GM12878 (cell line): ENCODE data around the gene GAREM2. TPM values are rescaled to one million over a fixed set of nuclear protein-coding genes. Genes with fewer than 3 reads are reported as not detected.

Experiments used
- ATAC-seq: fragments of 200-7000 bp; cut with Tn5 transposase; 3 replicates; pipeline ENCODE4 v1.9.1; 2020; ENCODE audit warnings: mild to moderate bottlenecking, moderate library complexity
- BruUV-seq: library from RNA; stranded (reverse); fragments of 400-500 nt; replicated peaks from 2 replicates; lab custom pipeline; 2021; lab: Mats Ljungman, UMichigan
- CTCF ChIA-PET: fragments of 300-600 bp; sonication (Branson Sonifier 250); formaldehyde crosslinking; extraction: SDS; loops from one replicate; lab custom pipeline; 2021; ENCODE audit warnings: inconsistent platforms; lab: Yijun Ruan, JAX
- POLR2A ChIA-PET: fragments of 350-600 bp; formaldehyde crosslinking; extraction: SDS; loops from one replicate; lab custom pipeline; 2021; ENCODE audit warnings: inconsistent platforms; lab: Charles Lee
- RAD21 ChIA-PET: fragments of 300-600 bp; sonication (Branson Sonifier 250); formaldehyde crosslinking; loops from one replicate; lab custom pipeline; 2023; ENCODE audit warnings: antibody characterized with exemption; ENCODE audit not compliant: unreplicated experiment; lab: Charles Lee
- SMC1A ChIA-PET: fragments of 300-600 bp; sonication (Branson Sonifier 250); formaldehyde crosslinking; loops from one replicate; lab custom pipeline; 2023; ENCODE audit not compliant: unreplicated experiment, uncharacterized antibody; lab: Charles Lee
- DNase-seq: peaks from one replicate; pipeline ENCODE4 v3.0.0-alpha.2; 2011; ENCODE audit warnings: low read depth, low spot score
- FAIRE-seq: peaks from 3 replicates; lab custom pipeline; 2011; peaks lifted over from hg19 to GRCh38; lab: Jason Lieb, UNC
- H2AFZ ChIP-seq: 2 replicates; pipeline ENCODE4 v1.6.0; 2011; ENCODE audit warnings: low read depth, low read length, control low read depth; ENCODE audit not compliant: control insufficient read depth
- H3K27ac ChIP-seq: 2 replicates; pipeline ENCODE4 v1.5.1; 2011; ENCODE audit warnings: control low read depth; ENCODE audit not compliant: control insufficient read depth, insufficient read depth
- H3K27me3 ChIP-seq, 2 experiments: replicated peaks in 1 of 2; 2 replicates each; pipeline versions ENCODE4 v1.6.0 to v1.6.1; 2011; ENCODE audit warnings: low read length in 1 of 2; ENCODE audit not compliant: control insufficient read depth in 2 of 2, insufficient read depth in 2 of 2
- H3K36me3 ChIP-seq, 2 experiments: 2 replicates each; pipeline ENCODE4 v1.5.1; 2011; ENCODE audit warnings: low read length in 1 of 2; ENCODE audit not compliant: control insufficient read depth in 2 of 2, insufficient read depth in 2 of 2
- H3K4me1 ChIP-seq: 2 replicates; pipeline ENCODE4 v1.6.1; 2011; ENCODE audit warnings: mild to moderate bottlenecking, low read length, moderate library complexity, mixed read lengths; ENCODE audit not compliant: control insufficient read depth, insufficient read depth
- H3K4me2 ChIP-seq: 2 replicates; pipeline ENCODE4 v1.6.0; 2011; ENCODE audit warnings: control low read depth; ENCODE audit not compliant: control insufficient read depth, insufficient read depth
- H3K4me3 ChIP-seq: fragments of 200-600 bp; sonication (generic); 2 replicates; pipeline ENCODE4 v1.5.1; 2016
- H3K79me2 ChIP-seq: 2 replicates; pipeline ENCODE4 v1.6.0; 2011; ENCODE audit warnings: low read length; ENCODE audit not compliant: control insufficient read depth, insufficient read depth
- H3K9ac ChIP-seq: 2 replicates; pipeline ENCODE4 v1.8.0; 2011; ENCODE audit warnings: low read length, control low read depth, mixed read lengths; ENCODE audit not compliant: control insufficient read depth, insufficient read depth
- H3K9me3 ChIP-seq: replicated peaks from 3 replicates; pipeline ENCODE4 v1.5.1; 2011; ENCODE audit warnings: mild to moderate bottlenecking, low read length; ENCODE audit not compliant: control insufficient read depth, insufficient read depth
- H4K20me1 ChIP-seq: 2 replicates; pipeline ENCODE4 v1.6.0; 2011; ENCODE audit not compliant: control insufficient read depth, insufficient read depth
- BMI1 ChIP-seq: fragments of 450-650 bp; IDR thresholded peaks from 2 replicates; pipeline ENCODE4 v1.6.1; 2016; ENCODE audit warnings: mild to moderate bottlenecking, moderate library complexity, borderline replicate concordance
- CREM ChIP-seq: IDR thresholded peaks from 2 replicates; pipeline ENCODE4 v1.6.1; 2014; ENCODE audit warnings: antibody characterized with exemption, low read depth
- ETV6 ChIP-seq, 2 experiments: fragments of 450-650 bp in 1 of 2; IDR thresholded peaks in 1 of 2; conservative IDR thresholded peaks in 1 of 2; 2 replicates each; pipeline ENCODE4 v1.6.1; 2014; ENCODE audit warnings: antibody characterized with exemption in 1 of 2, borderline replicate concordance in 1 of 2, low read depth in 1 of 2, mild to moderate bottlenecking in 1 of 2, moderate library complexity in 1 of 2
- GABPA ChIP-seq: IDR thresholded peaks from 2 replicates; pipeline ENCODE4 v1.6.1; 2014; ENCODE audit warnings: antibody characterized with exemption, low read depth, mild to moderate bottlenecking, inconsistent platforms
- HCFC1 ChIP-seq: fragments of 150-350 bp; IDR thresholded peaks from 2 replicates; pipeline ENCODE4 v1.6.1; 2014; ENCODE audit warnings: low read length
- KDM1A ChIP-seq: fragments of 200-600 bp; sonication (generic); IDR thresholded peaks from 2 replicates; pipeline ENCODE4 v1.6.1; 2016; ENCODE audit warnings: borderline replicate concordance
- MEF2A ChIP-seq: IDR thresholded peaks from 2 replicates; pipeline ENCODE4 v1.6.1; 2011; ENCODE audit warnings: low read depth, mild to moderate bottlenecking, low read length, moderate library complexity; ENCODE audit not compliant: insufficient read depth
- MTA3 ChIP-seq: IDR thresholded peaks from 2 replicates; pipeline ENCODE4 v1.6.1; 2012; ENCODE audit warnings: low read length, inconsistent platforms, borderline replicate concordance
- MXI1 ChIP-seq: fragments of 150-350 bp; IDR thresholded peaks from 2 replicates; pipeline ENCODE4 v1.6.1; 2011; ENCODE audit warnings: low read depth, mild to moderate bottlenecking, inconsistent platforms, low read length, improper control_type of control experiment
- NFIC ChIP-seq: IDR thresholded peaks from 2 replicates; pipeline ENCODE4 v1.6.1; 2012; ENCODE audit warnings: low read depth, mild to moderate bottlenecking, inconsistent platforms, low read length, moderate library complexity
- NFYA ChIP-seq: IDR thresholded peaks from 2 replicates; pipeline ENCODE4 v1.6.1; 2011; ENCODE audit warnings: low read depth, mild to moderate bottlenecking, low read length, improper control_type of control experiment, borderline replicate concordance
- NR2F1 ChIP-seq: fragments of 450-650 bp; conservative IDR thresholded peaks from 2 replicates; pipeline ENCODE4 v1.6.1; 2017; ENCODE audit warnings: mild to moderate bottlenecking
- POLR2AphosphoS5 ChIP-seq: IDR thresholded peaks from 2 replicates; pipeline ENCODE4 v1.6.1; 2011; ENCODE audit warnings: mild to moderate bottlenecking, low read length, inconsistent platforms
- POU2F2 ChIP-seq: IDR thresholded peaks from 3 replicates; pipeline ENCODE4 v1.6.1; 2011; ENCODE audit warnings: low read depth, mild to moderate bottlenecking, low read length, borderline replicate concordance
- RAD51 ChIP-seq: fragments of 450-650 bp; IDR thresholded peaks from 2 replicates; pipeline ENCODE4 v1.6.1; 2016; ENCODE audit warnings: moderate library complexity, mild to moderate bottlenecking, inconsistent platforms
- SPI1 ChIP-seq: IDR thresholded peaks from 2 replicates; pipeline ENCODE4 v1.6.1; 2011; ENCODE audit warnings: low read depth, mild to moderate bottlenecking, low read length, moderate library complexity, borderline replicate concordance; ENCODE audit not compliant: insufficient read depth
- STAT3 ChIP-seq: IDR thresholded peaks from 2 replicates; pipeline ENCODE4 v1.6.1; 2011; ENCODE audit warnings: low read depth, low read length, improper control_type of control experiment
- WGBS: methylation state at CpG from one replicate; pipeline ENCODE4 v1.1.6; 2016; ENCODE audit warnings: low lambda C conversion rate; ENCODE audit not compliant: insufficient replicate concordance, insufficient coverage; ENCODE audit errors: missing lambda C conversion rate; 5-methylcytosine and 5-hydroxymethylcytosine counted together
- in situ Hi-C: fragments of 300-500 bp; cut with MboI; formaldehyde crosslinking; loops from 9 replicates; pipeline ENCODE4 v1.14.3; 2018; ENCODE audit warnings: mixed read lengths
- intact Hi-C: fragments of 100-400 bp; cut with micrococcal nuclease; formaldehyde crosslinking; loops from one replicate; pipeline ENCODE4 v1.14.2; 2022; ENCODE audit not compliant: unreplicated experiment
- polyA plus RNA-seq, 11 experiments: library from polyadenylated mRNA; depleted of rRNA in 4 of 11; unstranded in 6 of 11; stranded (reverse) in 5 of 11; fragments of >200 nt; fragmentation: Nextera tagmentation in 4 of 11; fragmentation: Illumina TruSeq in 1 of 11; extraction: Ambion mirVana in 4 of 11; extraction: Trizol in 1 of 11; gene quantifications; 1 replicate in 1 of 11; 2 replicates in 10 of 11; pipeline versions ENCODE4 v1.2.1 to v1.2.3, GENCODE V29; 2011 to 2016; ENCODE audit warnings: inconsistent platforms in 2 of 11, missing spikeins in 2 of 11, low read depth in 1 of 11
- total RNA-seq, 4 experiments: library from RNA; depleted of rRNA in 3 of 4; stranded (reverse); fragments of >200 nt in 3 of 4; fragmentation: Illumina TruSeq in 1 of 4; extraction: Trizol in 1 of 4; gene quantifications; 2 replicates each; pipeline versions ENCODE4 v1.2.1 to v1.2.3, GENCODE V29; 2013 to 2021
- TF ChIP-seq, protein P1 (sequence below): IDR thresholded peaks from 2 replicates; pipeline ENCODE4 v1.6.1; 2011; ENCODE audit warnings: low read depth, mild to moderate bottlenecking, low read length, moderate library complexity, borderline replicate concordance; ENCODE audit errors: extremely low read depth
- TF ChIP-seq, protein P2 (sequence below): fragments of 450-650 bp; IDR thresholded peaks from 2 replicates; pipeline ENCODE4 v1.6.1; 2014; ENCODE audit warnings: mild to moderate bottlenecking
- TF ChIP-seq, protein P3 (sequence below): IDR thresholded peaks from 2 replicates; pipeline ENCODE4 v1.6.1; 2012; ENCODE audit warnings: mild to moderate bottlenecking, low read depth, low read length

GAREM2 gene
- total and polyA plus RNA-seq, 10 of the 15 experiments (the other 5 are each of a cell fraction or from before 2014, with no cell fraction given): 0.06 to 1.4 (median 0.44) TPM

DNA sequence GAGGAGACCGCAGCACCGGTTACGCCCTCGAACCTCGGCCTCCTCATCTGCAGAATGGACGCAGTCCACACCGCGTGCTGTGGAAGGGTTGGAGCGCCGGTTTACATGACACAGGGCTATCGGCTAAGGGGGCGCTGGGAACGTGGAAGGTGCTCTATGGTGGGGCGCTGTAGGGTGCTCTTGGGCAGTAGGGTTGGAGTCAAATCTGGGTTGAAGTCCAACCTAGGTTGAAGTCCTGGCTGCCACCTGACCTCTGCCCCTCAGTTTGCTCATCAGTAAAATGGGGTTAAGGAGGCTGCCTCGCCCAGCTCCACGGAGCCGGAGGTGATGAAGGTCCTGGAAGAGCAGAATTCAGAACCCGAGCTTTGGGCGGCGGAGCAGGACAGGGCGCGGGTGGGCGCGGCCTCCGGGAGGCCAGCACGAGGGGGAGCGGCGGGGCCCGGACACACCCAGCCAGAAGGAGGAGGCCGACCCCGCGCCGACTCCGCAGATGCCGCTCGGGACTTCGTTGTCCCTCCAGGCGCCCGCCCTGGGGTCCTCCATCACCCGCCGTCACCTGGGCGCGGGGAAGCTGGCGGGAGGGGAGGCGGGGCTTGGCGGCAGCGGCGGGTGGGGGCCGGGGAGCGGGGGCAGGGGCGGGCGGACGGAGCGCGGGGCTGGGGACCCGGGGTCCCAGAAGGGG, 558 bp upstream of the GAREM2 start:
- Histone ChIP-seq H3K4me2 (peak overlapping the region; percentile 48; the same call in 1 of the 2 replicates), H2AFZ (no peak overlapping the region), H3K9ac (no peak overlapping the region), H3K27me3 (peaks cover 0 to 7% of the 10 kb centered on the region in 2 experiments; a peak in 3 of 4 replicates), H3K4me1 (no peaks in the 10 kb centered on the region), H3K36me3 (no peaks in the 10 kb centered on the region), H3K9me3 (no peaks in the 10 kb centered on the region), H4K20me1 (no peaks in the 10 kb centered on the region; the same call in 1 of the 2 replicates), H3K79me2 (no peaks in the 10 kb centered on the region), H3K27ac (no peak overlapping the region), H3K4me3 (no peak overlapping the region)
- ATAC-seq (no peak), DNase-seq (no peak), FAIRE-seq (no peak)
- in situ Hi-C loops (no loop called here), intact Hi-C loops (no loop called here)
- ChIA-PET RAD21 (no interaction called here), POLR2A (no interaction called here), SMC1A (no interaction called here), CTCF (no interaction called here)
- no TSS peak for BruUV-seq
- 58% methylated on average over 20 of the region's 56 CpGs for WGBS
- no peak for TF ChIP-seq HCFC1
- no peak for TF ChIP-seq CREM
- TF ChIP-seq MTA3: no peak
- TF ChIP-seq STAT3: no peak
- TF ChIP-seq BMI1: no peak
- TF ChIP-seq MXI1: no peak
- TF ChIP-seq GABPA: no peak
- TF ChIP-seq SPI1: no peak
- TF ChIP-seq, protein P1, sequence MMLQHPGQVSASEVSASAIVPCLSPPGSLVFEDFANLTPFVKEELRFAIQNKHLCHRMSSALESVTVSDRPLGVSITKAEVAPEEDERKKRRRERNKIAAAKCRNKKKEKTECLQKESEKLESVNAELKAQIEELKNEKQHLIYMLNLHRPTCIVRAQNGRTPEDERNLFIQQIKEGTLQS: no peak
- no peak for TF ChIP-seq KDM1A
- no peak for TF ChIP-seq MEF2A
- TF ChIP-seq, protein P2, sequence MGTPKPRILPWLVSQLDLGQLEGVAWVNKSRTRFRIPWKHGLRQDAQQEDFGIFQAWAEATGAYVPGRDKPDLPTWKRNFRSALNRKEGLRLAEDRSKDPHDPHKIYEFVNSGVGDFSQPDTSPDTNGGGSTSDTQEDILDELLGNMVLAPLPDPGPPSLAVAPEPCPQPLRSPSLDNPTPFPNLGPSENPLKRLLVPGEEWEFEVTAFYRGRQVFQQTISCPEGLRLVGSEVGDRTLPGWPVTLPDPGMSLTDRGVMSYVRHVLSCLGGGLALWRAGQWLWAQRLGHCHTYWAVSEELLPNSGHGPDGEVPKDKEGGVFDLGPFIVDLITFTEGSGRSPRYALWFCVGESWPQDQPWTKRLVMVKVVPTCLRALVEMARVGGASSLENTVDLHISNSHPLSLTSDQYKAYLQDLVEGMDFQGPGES: no peak
- no peak for TF ChIP-seq NFYA
- TF ChIP-seq ETV6 (conservative IDR thresholded peaks at IDR 0.05 in 1 of 2, IDR thresholded peaks at IDR 0.05 in 1 of 2; ENCODE audit: borderline replicate concordance in 1 of 2, low read depth in 1 of 2): no peak
- TF ChIP-seq RAD51: no peak
- TF ChIP-seq POU2F2: no peak
- TF ChIP-seq, protein P3, sequence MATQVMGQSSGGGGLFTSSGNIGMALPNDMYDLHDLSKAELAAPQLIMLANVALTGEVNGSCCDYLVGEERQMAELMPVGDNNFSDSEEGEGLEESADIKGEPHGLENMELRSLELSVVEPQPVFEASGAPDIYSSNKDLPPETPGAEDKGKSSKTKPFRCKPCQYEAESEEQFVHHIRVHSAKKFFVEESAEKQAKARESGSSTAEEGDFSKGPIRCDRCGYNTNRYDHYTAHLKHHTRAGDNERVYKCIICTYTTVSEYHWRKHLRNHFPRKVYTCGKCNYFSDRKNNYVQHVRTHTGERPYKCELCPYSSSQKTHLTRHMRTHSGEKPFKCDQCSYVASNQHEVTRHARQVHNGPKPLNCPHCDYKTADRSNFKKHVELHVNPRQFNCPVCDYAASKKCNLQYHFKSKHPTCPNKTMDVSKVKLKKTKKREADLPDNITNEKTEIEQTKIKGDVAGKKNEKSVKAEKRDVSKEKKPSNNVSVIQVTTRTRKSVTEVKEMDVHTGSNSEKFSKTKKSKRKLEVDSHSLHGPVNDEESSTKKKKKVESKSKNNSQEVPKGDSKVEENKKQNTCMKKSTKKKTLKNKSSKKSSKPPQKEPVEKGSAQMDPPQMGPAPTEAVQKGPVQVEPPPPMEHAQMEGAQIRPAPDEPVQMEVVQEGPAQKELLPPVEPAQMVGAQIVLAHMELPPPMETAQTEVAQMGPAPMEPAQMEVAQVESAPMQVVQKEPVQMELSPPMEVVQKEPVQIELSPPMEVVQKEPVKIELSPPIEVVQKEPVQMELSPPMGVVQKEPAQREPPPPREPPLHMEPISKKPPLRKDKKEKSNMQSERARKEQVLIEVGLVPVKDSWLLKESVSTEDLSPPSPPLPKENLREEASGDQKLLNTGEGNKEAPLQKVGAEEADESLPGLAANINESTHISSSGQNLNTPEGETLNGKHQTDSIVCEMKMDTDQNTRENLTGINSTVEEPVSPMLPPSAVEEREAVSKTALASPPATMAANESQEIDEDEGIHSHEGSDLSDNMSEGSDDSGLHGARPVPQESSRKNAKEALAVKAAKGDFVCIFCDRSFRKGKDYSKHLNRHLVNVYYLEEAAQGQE: no peak
- TF ChIP-seq NFIC: no peak
- no peak for TF ChIP-seq POLR2AphosphoS5
- TF ChIP-seq NR2F1: no peak
